DOHH2 (cell line): ENCODE data around the gene DGKD.

ENCODE experiments used
- H3F3A ChIP-seq: fragments of 200-600 bp; sonication (generic), shearing (Covaris generic); 2 replicates; pipeline ENCODE4 v1.6.0; 2016; ENCODE audit warnings: antibody characterized with exemption, mild to moderate bottlenecking; ENCODE audit not compliant: control insufficient read depth, insufficient read depth
- H3K27ac ChIP-seq: fragments of 200-600 bp; sonication (generic); 2 replicates; pipeline ENCODE4 v1.5.1; 2014; ENCODE audit warnings: low read depth, mild to moderate bottlenecking, low read length, moderate library complexity
- H3K27me3 ChIP-seq: fragments of 200-600 bp; sonication (generic); 2 replicates; pipeline ENCODE4 v1.6.1; 2014; ENCODE audit warnings: mild to moderate bottlenecking, low read length, mixed read lengths; ENCODE audit not compliant: control insufficient read depth
- H3K36me3 ChIP-seq: fragments of 200-600 bp; sonication (generic); 2 replicates; pipeline ENCODE4 v1.6.1; 2014; ENCODE audit warnings: mild to moderate bottlenecking, low read length, moderate library complexity, mixed read lengths; ENCODE audit not compliant: control insufficient read depth
- H3K4me1 ChIP-seq: fragments of 200-600 bp; sonication (generic); 2 replicates; pipeline ENCODE4 v1.6.1; 2014; ENCODE audit warnings: mild to moderate bottlenecking, low read length, mixed read lengths; ENCODE audit not compliant: control insufficient read depth
- H3K4me2 ChIP-seq: fragments of 200-600 bp; sonication (generic); 2 replicates; pipeline ENCODE4 v1.6.0; 2014; ENCODE audit warnings: mild to moderate bottlenecking, low read length, moderate library complexity
- H3K4me3 ChIP-seq: fragments of 200-600 bp; sonication (generic); 2 replicates; pipeline ENCODE4 v1.5.1; 2014; ENCODE audit warnings: mild to moderate bottlenecking, low read length, mixed read lengths
- H3K79me2 ChIP-seq: fragments of 200-600 bp; sonication (generic); 2 replicates; pipeline ENCODE4 v1.6.1; 2014; ENCODE audit warnings: mild to moderate bottlenecking, low read length, mixed read lengths; ENCODE audit not compliant: control insufficient read depth
- H3K9me2 ChIP-seq: fragments of 200-600 bp; sonication (generic); replicated peaks from 2 replicates; pipeline ENCODE4 v1.6.1; 2014; ENCODE audit warnings: mild to moderate bottlenecking, low read length, mixed read lengths; ENCODE audit not compliant: control insufficient read depth
- H3K9me3 ChIP-seq: fragments of 200-600 bp; sonication (generic); 2 replicates; pipeline ENCODE4 v1.6.1; 2014; ENCODE audit warnings: antibody characterized with exemption, low read length, mixed read lengths; ENCODE audit not compliant: control insufficient read depth, insufficient read depth
- H4K20me1 ChIP-seq: fragments of 200-600 bp; sonication (generic); 2 replicates; pipeline ENCODE4 v1.6.0; 2014; ENCODE audit warnings: low read depth, mild to moderate bottlenecking, antibody characterized with exemption, low read length, moderate library complexity; ENCODE audit not compliant: control insufficient read depth, insufficient read depth
- CTCF ChIP-seq: fragments of 200-600 bp; sonication (generic); IDR thresholded peaks from one replicate; pipeline ENCODE4 v1.5.1; 2014; ENCODE audit warnings: antibody characterized with exemption, mild to moderate bottlenecking, low read depth, low read length; ENCODE audit not compliant: poor library complexity, severe bottlenecking
- EZH2phosphoT487 ChIP-seq: fragments of 200-600 bp; sonication (generic); IDR thresholded peaks from 2 replicates; pipeline ENCODE4 v1.6.1; 2017; ENCODE audit warnings: borderline replicate concordance, mild to moderate bottlenecking, antibody characterized with exemption, low read length, moderate library complexity, mixed read lengths

Gene DGKD

GRCh38 chr2:233380132-233380895 lies 26.0 kb downstream of the DGKD start:
- H3F3A ChIP-seq = peaks cover 9% of the 10 kb centered on the region
- peak overlapping the region; percentile 73 for H3K27ac ChIP-seq
- H3K4me1 ChIP-seq = peaks cover 82% of the 10 kb centered on the region
- H3K4me2 ChIP-seq = peak overlapping the region; percentile 64
- no peaks in the 10 kb centered on the region for H3K9me2 ChIP-seq
- H3K27me3 ChIP-seq = no peaks in the 10 kb centered on the region
- H3K4me3 ChIP-seq = peak overlapping the region; percentile 54
- no peaks in the 10 kb centered on the region for H3K9me3 ChIP-seq
- peaks cover 13% of the 10 kb centered on the region; the same call in 1 of the 2 replicates for H3K36me3 ChIP-seq
- TF ChIP-seq CTCF (no peak), EZH2phosphoT487 (no peak)
- peaks cover 9% of the 10 kb centered on the region; the same call in 1 of the 2 replicates for H4K20me1 ChIP-seq
- H3K79me2 ChIP-seq = peaks cover 74% of the 10 kb centered on the region

- Histone ChIP-seq H4K20me1 (peaks cover 9% of the 10 kb centered on the region; the same call in 1 of the 2 replicates), H3K4me2 (peak overlapping the region; percentile 64), H3K27me3 (no peaks in the 10 kb centered on the region), H3K9me3 (no peaks in the 10 kb centered on the region), H3K4me3 (peak overlapping the region; percentile 54), H3K4me1 (peaks cover 82% of the 10 kb centered on the region), H3F3A (peaks cover 15% of the 10 kb centered on the region), H3K36me3 (peaks cover 8% of the 10 kb centered on the region; the same call in 1 of the 2 replicates), H3K27ac (peak overlapping the region; percentile 73), H3K9me2 (no peaks in the 10 kb centered on the region), H3K79me2 (peaks cover 68% of the 10 kb centered on the region)
- TF ChIP-seq EZH2phosphoT487 (no peak), CTCF (no peak)
These were observed 26.8 kb downstream of the DGKD start for GRCh38 chr2:233380995-233381637.

GRCh38 chr2:233381638-233381995 lies 27.3 kb downstream of the DGKD start:
- no peak for TF ChIP-seq CTCF
- TF ChIP-seq EZH2phosphoT487 = no peak
- H3F3A ChIP-seq = peaks cover 17% of the 10 kb centered on the region
- H3K27me3 ChIP-seq = no peaks in the 10 kb centered on the region
- H3K9me3 ChIP-seq = no peaks in the 10 kb centered on the region
- peak overlapping the region; percentile 64 for H3K4me2 ChIP-seq
- H3K4me1 ChIP-seq = peaks cover 84% of the 10 kb centered on the region
- H3K4me3 ChIP-seq = peak overlapping the region; percentile 54; the same call in 1 of the 2 replicates
- H3K27ac ChIP-seq = peak overlapping the region; percentile 4
- peaks cover 9% of the 10 kb centered on the region; the same call in 1 of the 2 replicates for H4K20me1 ChIP-seq
- no peaks in the 10 kb centered on the region for H3K9me2 ChIP-seq
- H3K36me3 ChIP-seq = peaks cover 8% of the 10 kb centered on the region; the same call in 1 of the 2 replicates
- H3K79me2 ChIP-seq = peaks cover 71% of the 10 kb centered on the region
